Karpas-422 (cell line): ENCODE results near the gene CDH3. TPM values are rescaled to one million over a fixed set of nuclear protein-coding genes. Genes with fewer than 3 reads are reported as not detected.

Experiments
- small RNA-seq: library from RNA; depleted of rRNA; stranded (forward); fragments of <200 nt; gene quantifications from one replicate; pipeline ENCODE3, GENCODE V24; 2014
- total RNA-seq: library from RNA; depleted of rRNA; stranded (reverse); fragments of >200 nt; shearing (Covaris generic); gene quantifications from 2 replicates; pipeline ENCODE4 v1.2.3, GENCODE V29; 2014; ENCODE audit warnings: low replicate concordance; rRNA removed

The CDH3 gene
- total RNA-seq, 1 experiment from 2014 or later = not detected

Small RNA genes within 50 kb of the gene (small RNA-seq; reads per million reads assigned to genes)
- not detected for gene HSPE1P5
- gene RF01233 = not detected
- gene RNA5SP429 = not detected

Other genes with a start within 250 kb of the CDH3 start
- 5.0 and 12.6 TPM in 2 replicates for gene SMPD3, start 196.8 kb upstream of the CDH3 start, total RNA-seq
- 24.1 and 34.8 TPM in 2 replicates for gene ZFP90, start 106.0 kb upstream of the CDH3 start, total RNA-seq
- not detected in 2 replicates for gene CDH1, start 92.0 kb downstream of the CDH3 start, total RNA-seq
- gene TANGO6, start 198.2 kb downstream of the CDH3 start, total RNA-seq = 10.3 and 21.8 TPM in 2 replicates